ENCODE results near the gene SYNCRIP.
"Not testable (repeated sequence)": the region's sequence is repeated elsewhere in the genome, so short reads cannot be mapped to it uniquely, and the experiment has no call there.

SYNCRIP gene

GRCh38 chr6:85669735-85670194, 27.1 kb upstream of the SYNCRIP start:
- peak; percentile 53 to 54 for DNase-seq

- no peak for DNase-seq
These were observed 19.6 kb upstream of the SYNCRIP start for GRCh38 chr6:85662251-85662650.

GRCh38 chr6:85660181-85660611, 17.5 kb upstream of the SYNCRIP start:
- no peak for DNase-seq

GRCh38 chr6:85650606-85651005, 7.9 kb upstream of the SYNCRIP start:
- DNase-seq, result no peak

- DNase-seq, result no peak
These were observed 1.6 kb upstream of the SYNCRIP start for GRCh38 chr6:85644279-85644762.

GRCh38 chr6:85643537-85644278, 1.0 kb upstream of the SYNCRIP start:
- peak; percentile 86 to 87 for DNase-seq

GRCh38 chr6:85641897-85642773, 551 bp downstream of the SYNCRIP start:
- DNase-seq, result peak; percentile 67 to 70

GRCh38 chr6:85641522-85641896, 1.2 kb downstream of the SYNCRIP start:
- no peak for DNase-seq

- no peak for DNase-seq
These were observed 1.9 kb downstream of the SYNCRIP start for GRCh38 chr6:85640821-85641220.

- no peak for DNase-seq
These were observed 5.1 kb downstream of the SYNCRIP start for GRCh38 chr6:85637579-85637978.

GRCh38 chr6:85632164-85632942, 10.3 kb downstream of the SYNCRIP start:
- DNase-seq, result no peak

- not testable (repeated sequence) for DNase-seq
These were observed 11.6 kb downstream of the SYNCRIP start for GRCh38 chr6:85631117-85631516.

GRCh38 chr6:85628353-85628752, 14.3 kb downstream of the SYNCRIP start:
- DNase-seq, result no peak

GRCh38 chr6:85620308-85620707, 22.4 kb downstream of the SYNCRIP start:
- DNase-seq, result no peak

- DNase-seq, result no peak
These were observed 27.9 kb downstream of the SYNCRIP start for GRCh38 chr6:85614780-85615179.

- DNase-seq, result no peak
These were observed 29.8 kb downstream of the SYNCRIP start for GRCh38 chr6:85612690-85613474.

- no peak for DNase-seq
These were observed 32.3 kb downstream of the SYNCRIP start for GRCh38 chr6:85610182-85610895.

GRCh38 chr6:85602100-85602499, 40.6 kb downstream of the SYNCRIP start:
- DNase-seq, result no peak

GRCh38 chr6:85600713-85601313, 41.9 kb downstream of the SYNCRIP start:
- no peak for DNase-seq

GRCh38 chr6:85594197-85594930, 48.3 kb downstream of the SYNCRIP start:
- DNase-seq, result no peak

All from activated T-cell treated with anti-CD3 and anti-CD28 coated beads, Interleukin-2, amount 50 U/mL, for 48 hours (primary cell).